Calu3 (cell line): ENCODE measurements around the gene DGKA. TPM values are rescaled to one million over a fixed set of nuclear protein-coding genes. Genes with fewer than 3 reads are reported as not detected.
A peak's percentile ranks its signal among the peaks of the same experiment; 100 is the strongest.

ENCODE experiments used
- BruUV-seq: library from RNA; stranded (reverse); fragments of 400-500 nt; replicated peaks from 2 replicates; lab custom pipeline; 2021; lab: Mats Ljungman, UMichigan
- CTCF ChIA-PET: fragments of 300-600 bp; sonication (Branson Sonifier 250); formaldehyde crosslinking; loops from one replicate; lab custom pipeline; 2022; ENCODE audit warnings: antibody characterized with exemption; lab: Charles Lee
- DNase-seq: peaks from one replicate; pipeline ENCODE4 v3.0.0; 2022
- H3K27ac Mint-ChIP-seq: one replicate; pipeline ENCODE4 v1.8.0; 2022; ENCODE audit warnings: mixed read lengths; ENCODE audit not compliant: unreplicated experiment
- H3K27me3 Mint-ChIP-seq: one replicate; pipeline ENCODE4 v1.8.0; 2022; ENCODE audit warnings: mixed read lengths; ENCODE audit not compliant: unreplicated experiment
- H3K36me3 Mint-ChIP-seq: one replicate; pipeline ENCODE4 v1.8.0; 2022; ENCODE audit warnings: mild to moderate bottlenecking, moderate library complexity, mixed read lengths; ENCODE audit not compliant: insufficient read depth, unreplicated experiment
- H3K4me1 Mint-ChIP-seq: one replicate; pipeline ENCODE4 v1.8.0; 2022; ENCODE audit warnings: mild to moderate bottlenecking, low read depth, mixed read lengths; ENCODE audit not compliant: unreplicated experiment
- H3K4me3 Mint-ChIP-seq: one replicate; pipeline ENCODE4 v1.8.0; 2022; ENCODE audit warnings: mild to moderate bottlenecking, low read depth, moderate library complexity, mixed read lengths; ENCODE audit not compliant: unreplicated experiment
- H3K9me3 Mint-ChIP-seq: one replicate; pipeline ENCODE4 v1.8.0; 2022; ENCODE audit warnings: low read depth, mixed read lengths; ENCODE audit not compliant: unreplicated experiment
- intact Hi-C: fragments of 100-400 bp; cut with micrococcal nuclease; formaldehyde crosslinking; loops from one replicate; pipeline ENCODE4 v1.10.0; 2022; ENCODE audit not compliant: unreplicated experiment
- total RNA-seq: library from RNA; stranded (reverse); gene quantifications from 2 replicates; pipeline ENCODE4 v1.2.3, GENCODE V29; 2022
- TF ChIP-seq, protein P1 (sequence below): fragments of 200-600 bp; IDR thresholded peaks from one replicate; pipeline ENCODE4 v1.8.0; 2022; ENCODE audit warnings: antibody characterized with exemption; ENCODE audit not compliant: unreplicated experiment

The DGKA gene
- total RNA-seq, 1 experiment from 2014 or later, result 51.2 TPM

DNA sequence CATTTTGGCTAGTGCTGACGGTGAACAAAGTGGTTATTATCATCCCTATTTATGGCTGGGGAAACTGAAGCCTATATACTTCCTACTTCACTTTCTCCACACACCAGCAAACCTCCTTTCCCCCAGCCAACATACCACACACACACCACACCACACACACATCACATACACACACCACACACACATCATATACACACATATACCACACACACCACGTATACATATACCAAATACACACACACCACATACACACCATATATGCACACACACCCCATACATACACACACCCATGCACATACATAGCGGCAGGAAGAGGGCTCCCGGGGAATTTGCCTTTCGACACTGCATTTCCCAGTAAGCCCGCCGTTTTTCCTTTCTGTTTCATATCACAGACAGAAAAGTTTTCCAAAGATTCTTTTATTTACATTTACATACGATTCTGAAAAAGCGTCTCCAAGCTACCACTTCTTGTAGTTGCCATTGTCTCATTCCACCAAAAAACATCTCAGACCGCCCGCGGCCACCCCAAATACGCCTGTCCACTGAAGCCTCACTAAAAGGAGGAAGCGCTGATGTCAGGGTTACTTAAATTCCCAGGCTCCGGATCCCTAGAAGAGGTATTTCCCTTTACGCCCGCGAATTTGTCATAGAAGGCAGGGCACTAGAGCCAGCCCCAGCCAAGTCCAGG is 42.1 kb downstream of the DGKA start:
- Mint-ChIP-seq H3K4me1 (peaks cover 12% of the 10 kb centered on the region), H3K36me3 (peaks cover 10% of the 10 kb centered on the region), H3K27me3 (no peaks in the 10 kb centered on the region), H3K27ac (no peak overlapping the region), H3K4me3 (no peak overlapping the region), H3K9me3 (no peaks in the 10 kb centered on the region)
- DNase-seq, result no peak
- CTCF ChIA-PET, result interaction anchor here (0.6 to 2.2 kb wide), 17 partner anchors 11 to 291 kb away, joined by 3 to 25 read pairs (median 4); partner anchors contain the start of genes CD63, ORMDL2, PA2G4 and RDH5
- TF ChIP-seq, protein P1, sequence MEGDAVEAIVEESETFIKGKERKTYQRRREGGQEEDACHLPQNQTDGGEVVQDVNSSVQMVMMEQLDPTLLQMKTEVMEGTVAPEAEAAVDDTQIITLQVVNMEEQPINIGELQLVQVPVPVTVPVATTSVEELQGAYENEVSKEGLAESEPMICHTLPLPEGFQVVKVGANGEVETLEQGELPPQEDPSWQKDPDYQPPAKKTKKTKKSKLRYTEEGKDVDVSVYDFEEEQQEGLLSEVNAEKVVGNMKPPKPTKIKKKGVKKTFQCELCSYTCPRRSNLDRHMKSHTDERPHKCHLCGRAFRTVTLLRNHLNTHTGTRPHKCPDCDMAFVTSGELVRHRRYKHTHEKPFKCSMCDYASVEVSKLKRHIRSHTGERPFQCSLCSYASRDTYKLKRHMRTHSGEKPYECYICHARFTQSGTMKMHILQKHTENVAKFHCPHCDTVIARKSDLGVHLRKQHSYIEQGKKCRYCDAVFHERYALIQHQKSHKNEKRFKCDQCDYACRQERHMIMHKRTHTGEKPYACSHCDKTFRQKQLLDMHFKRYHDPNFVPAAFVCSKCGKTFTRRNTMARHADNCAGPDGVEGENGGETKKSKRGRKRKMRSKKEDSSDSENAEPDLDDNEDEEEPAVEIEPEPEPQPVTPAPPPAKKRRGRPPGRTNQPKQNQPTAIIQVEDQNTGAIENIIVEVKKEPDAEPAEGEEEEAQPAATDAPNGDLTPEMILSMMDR, result no peak
- intact Hi-C loops, result loop anchor here (2.0 kb wide), 1 partner anchor 46 kb away; the partner anchor contains the start of gene PYM1
- TSS peak; percentile 92 for BruUV-seq

DNA sequence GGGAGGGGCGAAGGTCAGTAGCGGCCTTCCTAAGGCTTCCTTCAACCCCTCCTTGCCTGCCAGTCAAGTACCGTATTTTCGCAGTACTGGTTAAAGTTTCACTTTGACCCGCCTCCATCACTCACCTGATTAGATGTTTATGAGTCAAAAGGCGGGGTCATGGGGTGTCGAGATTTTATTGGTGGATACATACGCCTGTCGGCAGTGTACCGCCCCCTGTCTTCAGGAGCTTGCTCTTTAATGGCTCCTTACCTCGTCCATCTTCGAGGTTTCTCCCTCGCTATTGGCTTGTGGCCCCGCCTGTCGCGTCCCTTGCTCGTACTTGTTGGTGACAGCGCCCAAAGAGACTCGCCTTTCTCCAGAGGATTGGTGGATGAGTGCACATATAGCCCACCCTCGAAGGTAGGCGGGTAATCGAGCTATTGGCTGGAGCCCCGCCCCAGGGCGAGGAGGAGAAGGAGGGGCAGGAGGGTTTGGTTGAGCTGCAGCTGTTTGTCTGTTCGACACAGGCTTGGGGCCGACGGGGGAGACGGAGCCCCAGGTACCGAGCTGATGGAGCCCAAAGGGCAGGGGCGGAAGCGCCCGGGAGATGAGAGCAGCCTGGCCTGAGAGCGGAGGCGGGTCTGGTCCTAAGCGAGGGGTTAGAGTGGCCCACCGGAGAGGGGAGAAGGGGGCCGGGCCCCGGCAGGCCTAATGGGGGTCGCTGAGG is 42.8 kb downstream of the DGKA start, which contains the start of gene RAB5B:
RAB5B (plus strand) TSS at position 480 of the 709 bp plus-strand sequence. CDS start 12,883 bp downstream, outside the sequence.
- intact Hi-C loops, result loop anchor here (2.0 kb wide), 1 partner anchor 47 kb away; the partner anchor contains the start of gene PYM1
- Mint-ChIP-seq H3K36me3 (peaks cover 16% of the 10 kb centered on the region), H3K27ac (no peak within 1 kb of the TSS), H3K9me3 (no peaks in the 10 kb centered on the region), H3K4me3 (no peak within 1 kb of the TSS), H3K27me3 (no peaks in the 10 kb centered on the region), H3K4me1 (peaks cover 15% of the 10 kb centered on the region)
- BruUV-seq, result no TSS peak
- TF ChIP-seq, protein P1, result peak; percentile 14
- peak; percentile 99 for DNase-seq
- CTCF ChIA-PET, result interaction anchor here (0.6 to 2.2 kb wide), 24 partner anchors 10 to 1616 kb away, joined by 3 to 25 read pairs (median 4); partner anchors contain the start of genes CD63, DGKA, ORMDL2 and PA2G4

DNA sequence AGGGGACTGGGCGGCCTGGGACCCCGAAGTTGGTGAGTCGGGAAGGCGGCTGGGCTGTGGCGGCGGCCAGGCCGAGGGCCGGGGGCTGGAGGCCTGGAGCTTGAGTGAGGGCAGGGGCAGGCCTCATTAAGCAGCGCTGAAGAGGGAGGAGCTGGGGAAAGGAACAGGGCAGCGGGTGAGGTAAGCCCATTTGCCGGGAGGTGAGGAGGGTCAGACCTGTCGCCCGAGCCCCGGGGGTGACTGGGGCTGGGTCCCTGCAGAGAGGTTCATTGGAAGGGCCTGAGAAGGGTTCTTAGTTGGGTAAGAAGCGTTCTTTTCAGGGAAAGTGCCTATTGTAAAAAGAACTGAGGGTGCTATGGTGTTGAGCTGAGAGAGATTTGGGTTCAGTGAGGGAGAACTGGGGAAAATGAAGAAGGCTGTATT is 43.4 kb downstream of the DGKA start:
- no TSS peak for BruUV-seq
- Mint-ChIP-seq H3K4me1 (peaks cover 20% of the 10 kb centered on the region), H3K36me3 (peaks cover 16% of the 10 kb centered on the region), H3K9me3 (no peaks in the 10 kb centered on the region), H3K4me3 (no peak overlapping the region), H3K27me3 (no peaks in the 10 kb centered on the region), H3K27ac (no peak overlapping the region)
- CTCF ChIA-PET, result interaction anchor here (0.6 to 2.2 kb wide), 24 partner anchors 10 to 1615 kb away, joined by 3 to 25 read pairs (median 4); partner anchors contain the start of genes DGKA, ORMDL2, PA2G4 and RDH5
- TF ChIP-seq, protein P1, result no peak
- peak; percentile 56 for DNase-seq
- intact Hi-C loops, result no loop called here

GRCh38 chr12:55978393-55978792 is 47.4 kb downstream of the DGKA start:
- no peak overlapping the region for H3K27ac Mint-ChIP-seq
- H3K4me3 Mint-ChIP-seq, result no peak overlapping the region
- CTCF ChIA-PET, result no interaction called here
- no TSS peak for BruUV-seq
- H3K4me1 Mint-ChIP-seq, result peaks cover 29% of the 10 kb centered on the region
- H3K9me3 Mint-ChIP-seq, result no peaks in the 10 kb centered on the region
- TF ChIP-seq, protein P1, result no peak
- intact Hi-C loops, result no loop called here
- H3K27me3 Mint-ChIP-seq, result no peaks in the 10 kb centered on the region
- DNase-seq, result no peak
- H3K36me3 Mint-ChIP-seq, result peaks cover 24% of the 10 kb centered on the region
